ENCODE data around the gene HSD3B2. TPM values are rescaled to one million over a fixed set of nuclear protein-coding genes. Genes with fewer than 3 reads are reported as not detected.

The HSD3B2 gene
- polyA plus RNA-seq, 1 donor: 0.72 TPM

GRCh38 chr1:119394085-119394484, 20.9 kb upstream of the HSD3B2 start:
- peak; percentile 76 to 90 for DNase-seq
- H3K4me3 ChIP-seq (ENCODE audit: low read length): no peak overlapping the region
- H3K27me3 ChIP-seq (ENCODE audit: control insufficient read depth, insufficient read depth, low read length): no peaks in the 10 kb centered on the region
- H3K36me3 ChIP-seq (ENCODE audit: control insufficient read depth, insufficient read depth, low read length): no peaks in the 10 kb centered on the region
- no CpG with 5 or more reads among the region's 1 CpG for WGBS (ENCODE audit: insufficient coverage, low lambda C conversion rate)
- H3K27ac ChIP-seq (ENCODE audit: low read length): peak overlapping the region; percentile 62
- no peaks in the 10 kb centered on the region for H3K9me3 ChIP-seq (ENCODE audit: control insufficient read depth, low read depth, low read length)
- peaks cover 39% of the 10 kb centered on the region for H3K4me1 ChIP-seq (ENCODE audit: control insufficient read depth, insufficient read depth, low read length)

- no peak for DNase-seq
- Histone ChIP-seq H3K27me3 (ENCODE audit: control insufficient read depth, insufficient read depth, low read length) (no peaks in the 10 kb centered on the region), H3K4me1 (ENCODE audit: control insufficient read depth, insufficient read depth, low read length) (peaks cover 20% of the 10 kb centered on the region), H3K4me3 (ENCODE audit: low read length) (no peak overlapping the region), H3K36me3 (ENCODE audit: control insufficient read depth, insufficient read depth, low read length) (no peaks in the 10 kb centered on the region), H3K9me3 (ENCODE audit: control insufficient read depth, low read depth, low read length) (no peaks in the 10 kb centered on the region), H3K27ac (ENCODE audit: low read length) (peak overlapping the region; percentile 52)
These were observed 18.0 kb upstream of the HSD3B2 start for GRCh38 chr1:119396982-119397381.

- DNase-seq: peak; percentile 83
- H3K4me1 ChIP-seq (ENCODE audit: control insufficient read depth, insufficient read depth, low read length): peaks cover 18% of the 10 kb centered on the region
- WGBS (ENCODE audit: insufficient coverage, low lambda C conversion rate): no CpG with 5 or more reads among the region's 3 CpGs
- no peak overlapping the region for H3K4me3 ChIP-seq (ENCODE audit: low read length)
- peak overlapping the region; percentile 52 for H3K27ac ChIP-seq (ENCODE audit: low read length)
- H3K9me3 ChIP-seq (ENCODE audit: control insufficient read depth, low read depth, low read length): no peaks in the 10 kb centered on the region
- no peaks in the 10 kb centered on the region for H3K27me3 ChIP-seq (ENCODE audit: control insufficient read depth, insufficient read depth, low read length)
- no peaks in the 10 kb centered on the region for H3K36me3 ChIP-seq (ENCODE audit: control insufficient read depth, insufficient read depth, low read length)
These were observed 17.0 kb upstream of the HSD3B2 start for GRCh38 chr1:119397986-119398385.

GRCh38 chr1:119404736-119405135, 10.2 kb upstream of the HSD3B2 start:
- no peak overlapping the region for H3K27ac ChIP-seq (ENCODE audit: low read length)
- no CpG with 5 or more reads among the region's 2 CpGs for WGBS (ENCODE audit: insufficient coverage, low lambda C conversion rate)
- no peaks in the 10 kb centered on the region for H3K4me1 ChIP-seq (ENCODE audit: control insufficient read depth, insufficient read depth, low read length)
- no peaks in the 10 kb centered on the region for H3K36me3 ChIP-seq (ENCODE audit: control insufficient read depth, insufficient read depth, low read length)
- no peaks in the 10 kb centered on the region for H3K27me3 ChIP-seq (ENCODE audit: control insufficient read depth, insufficient read depth, low read length)
- H3K4me3 ChIP-seq (ENCODE audit: low read length): no peak overlapping the region
- peaks cover 13% of the 10 kb centered on the region for H3K9me3 ChIP-seq (ENCODE audit: control insufficient read depth, low read depth, low read length)
- no peak for DNase-seq

GRCh38 chr1:119409731-119410130, 5.2 kb upstream of the HSD3B2 start:
- DNase-seq: no peak
- H3K9me3 ChIP-seq (ENCODE audit: control insufficient read depth, low read depth, low read length): peaks cover 13% of the 10 kb centered on the region
- H3K27ac ChIP-seq (ENCODE audit: low read length): no peak overlapping the region
- no peaks in the 10 kb centered on the region for H3K27me3 ChIP-seq (ENCODE audit: control insufficient read depth, insufficient read depth, low read length)
- H3K36me3 ChIP-seq (ENCODE audit: control insufficient read depth, insufficient read depth, low read length): no peaks in the 10 kb centered on the region
- peaks cover 10% of the 10 kb centered on the region for H3K4me1 ChIP-seq (ENCODE audit: control insufficient read depth, insufficient read depth, low read length)
- no peak overlapping the region for H3K4me3 ChIP-seq (ENCODE audit: low read length)

GRCh38 chr1:119410961-119411360, 4.0 kb upstream of the HSD3B2 start:
- WGBS (ENCODE audit: insufficient coverage, low lambda C conversion rate): 0% methylated on average over 1 of the region's 3 CpGs
- Histone ChIP-seq H3K27ac (ENCODE audit: low read length) (peak overlapping the region; percentile 52), H3K4me3 (ENCODE audit: low read length) (no peak overlapping the region)

GRCh38 chr1:119416006-119416640, 1.2 kb downstream of the HSD3B2 start:
- DNase-seq: no peak
- Histone ChIP-seq H3K4me3 (ENCODE audit: low read length) (no peak overlapping the region), H3K27ac (ENCODE audit: low read length) (no peak overlapping the region), H3K27me3 (ENCODE audit: control insufficient read depth, insufficient read depth, low read length) (no peaks in the 10 kb centered on the region), H3K36me3 (ENCODE audit: control insufficient read depth, insufficient read depth, low read length) (no peaks in the 10 kb centered on the region), H3K4me1 (ENCODE audit: control insufficient read depth, insufficient read depth, low read length) (peaks cover 8% of the 10 kb centered on the region), H3K9me3 (ENCODE audit: control insufficient read depth, low read depth, low read length) (no peaks in the 10 kb centered on the region)
- WGBS (ENCODE audit: insufficient coverage, low lambda C conversion rate): 100% methylated on average over 1 of the region's 3 CpGs

More at GRCh38 chr1:119410961-119411360, 4.0 kb upstream of the HSD3B2 start:
- no peaks in the 10 kb centered on the region for H3K36me3 ChIP-seq (ENCODE audit: control insufficient read depth, insufficient read depth, low read length)
- H3K4me1 ChIP-seq (ENCODE audit: control insufficient read depth, insufficient read depth, low read length): peaks cover 10% of the 10 kb centered on the region
- peak in 1 of 2 donors; percentile 72 for DNase-seq
- no peaks in the 10 kb centered on the region for H3K27me3 ChIP-seq (ENCODE audit: control insufficient read depth, insufficient read depth, low read length)
- H3K9me3 ChIP-seq (ENCODE audit: control insufficient read depth, low read depth, low read length): peaks cover 8% of the 10 kb centered on the region

- no peaks in the 10 kb centered on the region for H3K9me3 ChIP-seq (ENCODE audit: control insufficient read depth, low read depth, low read length)
- H3K27ac ChIP-seq (ENCODE audit: low read length): no peak overlapping the region
- no peaks in the 10 kb centered on the region for H3K36me3 ChIP-seq (ENCODE audit: control insufficient read depth, insufficient read depth, low read length)
- DNase-seq: no peak
- peaks cover 6% of the 10 kb centered on the region for H3K4me1 ChIP-seq (ENCODE audit: control insufficient read depth, insufficient read depth, low read length)
- no peaks in the 10 kb centered on the region for H3K27me3 ChIP-seq (ENCODE audit: control insufficient read depth, insufficient read depth, low read length)
- no peak overlapping the region for H3K4me3 ChIP-seq (ENCODE audit: low read length)
- no CpG with 5 or more reads among the region's 5 CpGs for WGBS (ENCODE audit: insufficient coverage, low lambda C conversion rate)
These were observed 4.2 kb downstream of the HSD3B2 start for GRCh38 chr1:119419109-119419508.

- H3K36me3 ChIP-seq (ENCODE audit: control insufficient read depth, insufficient read depth, low read length): no peaks in the 10 kb centered on the region
- DNase-seq: peak in 1 of 2 donors; percentile 36
- no peak overlapping the region for H3K27ac ChIP-seq (ENCODE audit: low read length)
- H3K27me3 ChIP-seq (ENCODE audit: control insufficient read depth, insufficient read depth, low read length): no peaks in the 10 kb centered on the region
- H3K4me3 ChIP-seq (ENCODE audit: low read length): no peak overlapping the region
- no peaks in the 10 kb centered on the region for H3K9me3 ChIP-seq (ENCODE audit: control insufficient read depth, low read depth, low read length)
- peaks cover 6% of the 10 kb centered on the region for H3K4me1 ChIP-seq (ENCODE audit: control insufficient read depth, insufficient read depth, low read length)
These were observed 5.7 kb downstream of the HSD3B2 start for GRCh38 chr1:119420638-119421037.

- no peak for DNase-seq
- Histone ChIP-seq H3K4me3 (ENCODE audit: low read length) (no peak overlapping the region), H3K27me3 (ENCODE audit: control insufficient read depth, insufficient read depth, low read length) (no peaks in the 10 kb centered on the region), H3K27ac (ENCODE audit: low read length) (no peak overlapping the region), H3K36me3 (ENCODE audit: control insufficient read depth, insufficient read depth, low read length) (no peaks in the 10 kb centered on the region), H3K4me1 (ENCODE audit: control insufficient read depth, insufficient read depth, low read length) (peaks cover 6% of the 10 kb centered on the region), H3K9me3 (ENCODE audit: control insufficient read depth, low read depth, low read length) (no peaks in the 10 kb centered on the region)
These were observed 7.7 kb downstream of the HSD3B2 start for GRCh38 chr1:119422631-119423030.

GRCh38 chr1:119428991-119429390, 14.0 kb downstream of the HSD3B2 start:
- WGBS (ENCODE audit: insufficient coverage, low lambda C conversion rate): 60% methylated on average over 1 of the region's 2 CpGs
- Histone ChIP-seq H3K27me3 (ENCODE audit: control insufficient read depth, insufficient read depth, low read length) (no peaks in the 10 kb centered on the region), H3K4me3 (ENCODE audit: low read length) (no peak overlapping the region), H3K4me1 (ENCODE audit: control insufficient read depth, insufficient read depth, low read length) (peaks cover 40% of the 10 kb centered on the region), H3K36me3 (ENCODE audit: control insufficient read depth, insufficient read depth, low read length) (no peaks in the 10 kb centered on the region), H3K9me3 (ENCODE audit: control insufficient read depth, low read depth, low read length) (no peaks in the 10 kb centered on the region), H3K27ac (ENCODE audit: low read length) (peak overlapping the region; percentile 75)
- peak; percentile 51 to 69 for DNase-seq
